ENCODE data around the gene GATAD1.
"Not testable (repeated sequence)": the region's sequence is repeated elsewhere in the genome, so short reads cannot be mapped to it uniquely, and the experiment has no call there.

GATAD1 gene

DNA sequence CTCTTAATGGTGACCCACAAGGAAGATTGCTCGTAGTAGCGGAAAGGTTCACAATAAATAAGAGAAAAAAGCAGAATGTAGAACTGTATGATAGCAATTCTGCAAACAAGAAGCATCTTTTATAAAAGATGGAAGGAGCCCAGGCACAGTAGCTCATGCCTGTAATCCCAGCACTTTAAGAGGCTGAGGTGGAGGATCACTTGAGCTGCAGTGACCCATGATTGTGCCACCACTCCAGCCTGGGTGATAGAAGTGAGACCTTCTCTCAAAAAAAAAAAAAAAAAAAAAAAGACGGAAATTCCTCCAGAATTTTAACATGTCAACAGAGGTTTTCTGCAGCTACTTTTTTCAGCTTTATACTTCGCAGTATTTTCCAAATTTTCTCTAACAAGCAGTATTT lies 13.2 kb downstream of the GATAD1 start:
- peaks cover 11% of the 10 kb centered on the region for H3K36me3 ChIP-seq (ENCODE audit: insufficient read depth, low read length)
- 0 out of 2 replicates have a peak, but pooled peaks cover 4% of the 10 kb centered on the region for H3K4me1 ChIP-seq (ENCODE audit: insufficient read depth, low read length)
- no peak overlapping the region for H3K9ac ChIP-seq (ENCODE audit: low read depth, low read length)
- H3K9me3 ChIP-seq (ENCODE audit: control insufficient read depth, insufficient read depth, low read length), result no peaks in the 10 kb centered on the region

DNA sequence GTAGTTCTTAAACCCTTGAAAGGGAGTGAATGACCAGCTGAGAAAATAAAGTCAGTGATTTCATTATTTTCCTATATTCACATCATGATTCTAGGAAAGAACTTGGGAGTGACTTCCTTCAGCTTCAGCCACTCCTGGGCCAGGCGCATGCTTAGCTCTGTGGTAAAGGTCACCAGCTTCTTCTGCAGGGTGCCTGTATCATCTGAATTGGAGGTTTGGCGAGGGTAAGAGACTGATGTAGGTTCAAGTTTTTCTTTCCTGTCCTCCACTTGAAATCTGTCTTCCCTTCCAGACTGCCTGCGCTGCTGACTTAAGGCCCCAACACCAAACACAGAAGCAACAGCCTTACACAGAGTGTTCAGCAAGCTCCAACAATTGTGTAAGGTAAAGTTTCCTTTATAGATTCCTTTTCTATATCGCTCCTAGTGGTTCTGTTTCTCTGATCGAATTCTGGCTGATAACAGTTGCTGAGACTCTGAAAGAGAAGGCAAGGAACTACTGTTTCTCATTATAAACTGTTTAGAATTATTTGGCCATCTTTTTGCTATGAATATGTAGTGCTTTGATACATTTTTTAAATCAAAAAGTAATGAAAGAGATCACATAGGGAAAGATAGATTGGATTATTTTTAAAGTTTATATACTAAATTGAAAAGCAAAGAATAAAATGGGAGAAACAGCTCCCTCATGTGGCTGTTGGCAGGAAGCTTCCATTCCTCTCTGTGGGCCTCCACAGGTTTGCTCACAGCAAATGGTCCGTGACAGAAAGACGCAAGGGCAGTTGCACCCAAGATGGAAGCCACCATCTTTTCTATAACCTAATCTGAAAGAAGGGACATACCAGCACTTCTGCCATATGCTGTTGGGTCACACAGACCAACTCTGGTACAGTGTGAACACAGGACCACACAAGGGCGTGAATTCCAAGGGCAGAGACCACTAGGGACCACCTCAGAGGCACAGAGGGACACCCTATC lies 14.0 kb downstream of the GATAD1 start:
- Histone ChIP-seq H3K9me3 (ENCODE audit: control insufficient read depth, insufficient read depth, low read length) (no peaks in the 10 kb centered on the region), H3K9ac (ENCODE audit: low read depth, low read length) (no peak overlapping the region), H3K4me1 (ENCODE audit: insufficient read depth, low read length) (0 out of 2 replicates have a peak, but pooled peaks cover 4% of the 10 kb centered on the region), H3K36me3 (ENCODE audit: insufficient read depth, low read length) (peaks cover 3% of the 10 kb centered on the region)

DNA sequence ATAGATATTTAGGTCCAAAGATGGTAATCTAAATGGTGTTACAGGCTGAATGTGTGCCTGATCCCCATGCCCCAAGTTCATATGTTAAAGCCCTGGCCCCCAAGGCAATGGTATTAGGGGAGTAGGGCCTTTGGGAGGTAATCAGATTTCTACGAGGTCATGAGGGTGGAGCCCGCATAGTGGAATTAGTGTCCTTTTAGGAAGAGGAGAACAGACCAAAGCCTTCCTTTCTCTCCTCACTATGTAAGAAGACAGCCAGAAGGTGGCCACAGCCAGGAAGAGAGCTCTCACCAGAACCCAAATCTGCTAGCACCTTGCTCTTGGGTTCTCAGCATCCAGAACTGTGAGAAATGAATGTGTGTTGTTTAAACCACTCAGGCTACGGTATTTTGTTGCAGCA lies 15.3 kb downstream of the GATAD1 start:
- H3K9ac ChIP-seq (ENCODE audit: low read depth, low read length), result no peak overlapping the region

DNA sequence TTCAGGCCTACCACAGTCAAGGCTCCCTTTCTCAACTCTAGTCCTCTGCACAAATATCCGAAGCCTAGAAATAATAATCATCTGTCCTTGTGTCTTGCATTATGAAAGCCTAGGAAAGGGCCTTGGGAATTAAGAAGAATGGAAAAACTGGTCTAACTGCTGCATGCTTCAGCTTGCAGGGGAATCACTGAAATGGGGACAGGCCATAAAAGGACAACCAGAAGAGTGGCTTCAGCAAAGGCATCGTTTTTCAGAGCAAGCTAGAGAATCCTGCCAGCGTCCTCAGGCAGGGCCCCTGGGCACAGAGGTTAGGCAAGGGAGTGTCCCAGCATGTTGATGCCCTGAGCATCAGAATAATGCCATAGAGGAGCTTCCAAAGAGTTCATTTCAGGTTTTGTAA lies 17.2 kb downstream of the GATAD1 start:
- H3K36me3 ChIP-seq (ENCODE audit: insufficient read depth, low read length), result no peaks in the 10 kb centered on the region
- no peak overlapping the region for H3K9ac ChIP-seq (ENCODE audit: low read depth, low read length)
- H3K4me1 ChIP-seq (ENCODE audit: insufficient read depth, low read length), result 0 out of 2 replicates have a peak, but pooled peaks cover 4% of the 10 kb centered on the region
- H3K9me3 ChIP-seq (ENCODE audit: control insufficient read depth, insufficient read depth, low read length), result no peaks in the 10 kb centered on the region

More for the DNA sequence above, 15.3 kb downstream of the GATAD1 start:
- 0 out of 2 replicates have a peak, but pooled peaks cover 4% of the 10 kb centered on the region for H3K4me1 ChIP-seq (ENCODE audit: insufficient read depth, low read length)
- no peaks in the 10 kb centered on the region for H3K9me3 ChIP-seq (ENCODE audit: control insufficient read depth, insufficient read depth, low read length)
- H3K36me3 ChIP-seq (ENCODE audit: insufficient read depth, low read length), result no peaks in the 10 kb centered on the region

GRCh38 chr7:92466682-92467081 lies 19.4 kb downstream of the GATAD1 start:
- H3K36me3 ChIP-seq (ENCODE audit: insufficient read depth, low read length), result no peaks in the 10 kb centered on the region
- H3K9ac ChIP-seq (ENCODE audit: low read depth, low read length), result no peak overlapping the region
- H3K4me1 ChIP-seq (ENCODE audit: insufficient read depth, low read length), result no peaks in the 10 kb centered on the region
- H3K9me3 ChIP-seq (ENCODE audit: control insufficient read depth, insufficient read depth, low read length), result no peaks in the 10 kb centered on the region

GRCh38 chr7:92468589-92468988 lies 21.3 kb downstream of the GATAD1 start:
- not testable (repeated sequence) for H3K9ac ChIP-seq (ENCODE audit: low read depth, low read length); H3K36me3 ChIP-seq (ENCODE audit: insufficient read depth, low read length); H3K9me3 ChIP-seq (ENCODE audit: control insufficient read depth, insufficient read depth, low read length); H3K4me1 ChIP-seq (ENCODE audit: insufficient read depth, low read length)

DNA sequence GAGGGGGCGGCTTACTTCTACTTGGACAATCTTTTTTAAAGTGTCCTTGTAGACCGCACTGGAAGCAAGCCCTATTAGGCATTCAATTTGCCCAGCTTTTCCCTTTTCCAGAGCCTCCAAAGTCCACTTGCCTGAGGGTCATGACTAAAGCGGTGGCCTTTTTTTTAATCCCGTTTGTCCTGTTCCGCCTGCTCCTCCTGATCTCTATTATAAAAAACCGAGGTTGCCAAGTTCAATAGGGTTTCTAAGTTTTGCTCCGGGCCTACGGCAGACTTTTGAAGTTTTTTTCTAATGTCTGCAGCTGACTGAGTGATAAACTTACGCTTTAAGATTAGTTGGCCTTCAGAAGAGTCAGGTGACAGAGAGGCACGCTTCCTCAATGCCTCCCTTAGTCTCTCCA lies 26.7 kb downstream of the GATAD1 start:
- H3K9ac ChIP-seq (ENCODE audit: low read depth, low read length); H3K9me3 ChIP-seq (ENCODE audit: control insufficient read depth, insufficient read depth, low read length); H3K4me1 ChIP-seq (ENCODE audit: insufficient read depth, low read length); H3K36me3 ChIP-seq (ENCODE audit: insufficient read depth, low read length): not testable (repeated sequence)

DNA sequence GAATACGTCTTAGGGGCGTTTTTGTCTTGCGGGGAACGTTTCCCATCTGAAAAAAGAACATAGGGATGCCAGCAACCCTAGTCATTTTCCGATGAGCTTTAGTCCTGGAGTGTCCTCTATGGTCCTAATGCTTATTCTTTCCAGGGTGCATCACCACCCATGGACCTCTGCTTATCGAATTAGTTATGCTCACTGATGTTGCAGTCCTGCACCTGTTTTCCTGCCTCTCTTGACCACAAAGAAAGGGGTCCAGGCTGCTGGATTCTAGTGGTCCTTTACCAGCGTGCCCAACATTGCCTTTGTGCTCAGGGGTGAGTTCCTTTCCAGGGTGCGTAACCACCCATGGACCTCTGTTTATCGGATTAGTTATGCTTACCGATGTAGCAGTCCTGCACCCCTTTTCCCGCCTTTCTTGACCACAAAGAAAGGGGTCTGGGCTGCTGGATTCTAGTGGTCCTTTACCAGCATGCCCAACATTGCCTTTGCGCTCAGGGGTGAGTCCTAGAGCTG lies 28.0 kb downstream of the GATAD1 start:
- not testable (repeated sequence) for H3K9me3 ChIP-seq (ENCODE audit: control insufficient read depth, insufficient read depth, low read length); H3K4me1 ChIP-seq (ENCODE audit: insufficient read depth, low read length); H3K36me3 ChIP-seq (ENCODE audit: insufficient read depth, low read length); H3K9ac ChIP-seq (ENCODE audit: low read depth, low read length)

- H3K9ac ChIP-seq (ENCODE audit: low read depth, low read length); H3K36me3 ChIP-seq (ENCODE audit: insufficient read depth, low read length); H3K9me3 ChIP-seq (ENCODE audit: control insufficient read depth, insufficient read depth, low read length); H3K4me1 ChIP-seq (ENCODE audit: insufficient read depth, low read length): not testable (repeated sequence)
Observed at GRCh38 chr7:92475851-92476590, 28.7 kb downstream of the GATAD1 start.

DNA sequence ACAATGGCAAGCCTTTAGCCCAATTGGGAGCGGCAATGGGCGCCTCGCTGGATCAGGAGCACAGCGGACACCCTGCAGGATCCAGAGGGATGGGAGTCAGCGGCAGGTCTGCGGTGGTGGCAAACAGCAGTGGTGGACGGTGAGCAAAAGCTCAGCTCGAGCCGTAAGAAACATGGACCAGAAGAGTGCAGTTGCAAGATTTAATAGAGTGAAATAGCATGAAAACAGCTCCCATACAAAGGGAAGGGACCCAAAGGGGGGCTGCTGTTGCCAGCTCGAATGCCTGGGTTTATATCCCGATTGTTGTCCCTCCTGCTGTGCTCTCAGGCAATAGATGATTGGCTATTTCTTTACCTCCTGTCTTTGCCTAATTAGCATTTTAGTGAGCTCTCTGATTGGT lies 30.4 kb downstream of the GATAD1 start, which contains the start of gene ERVW-1:
Gene ERVW-1, minus strand, starts transcription at position 266 of the 400 bp plus-strand sequence. CDS start 7,565 bp downstream, outside the sequence.
- not testable (repeated sequence) for H3K36me3 ChIP-seq (ENCODE audit: insufficient read depth, low read length); H3K4me1 ChIP-seq (ENCODE audit: insufficient read depth, low read length); H3K9me3 ChIP-seq (ENCODE audit: control insufficient read depth, insufficient read depth, low read length); H3K9ac ChIP-seq (ENCODE audit: low read depth, low read length)

GRCh38 chr7:92478095-92478494 lies 30.8 kb downstream of the GATAD1 start:
- Histone ChIP-seq H3K9me3 (ENCODE audit: control insufficient read depth, insufficient read depth, low read length) (no peaks in the 10 kb centered on the region), H3K9ac (ENCODE audit: low read depth, low read length) (no peak overlapping the region), H3K4me1 (ENCODE audit: insufficient read depth, low read length) (no peaks in the 10 kb centered on the region), H3K36me3 (ENCODE audit: insufficient read depth, low read length) (no peaks in the 10 kb centered on the region)

- Histone ChIP-seq H3K4me1 (ENCODE audit: insufficient read depth, low read length) (no peaks in the 10 kb centered on the region), H3K9me3 (ENCODE audit: control insufficient read depth, insufficient read depth, low read length) (no peaks in the 10 kb centered on the region), H3K9ac (ENCODE audit: low read depth, low read length) (no peak overlapping the region), H3K36me3 (ENCODE audit: insufficient read depth, low read length) (no peaks in the 10 kb centered on the region)
Observed at GRCh38 chr7:92478711-92479110, 31.4 kb downstream of the GATAD1 start.

- not testable (repeated sequence) for H3K9ac ChIP-seq (ENCODE audit: low read depth, low read length); H3K36me3 ChIP-seq (ENCODE audit: insufficient read depth, low read length); H3K4me1 ChIP-seq (ENCODE audit: insufficient read depth, low read length); H3K9me3 ChIP-seq (ENCODE audit: control insufficient read depth, insufficient read depth, low read length)
Observed at GRCh38 chr7:92479146-92479545, 31.9 kb downstream of the GATAD1 start.

GRCh38 chr7:92483624-92484023 lies 36.3 kb downstream of the GATAD1 start:
- H3K9me3 ChIP-seq (ENCODE audit: control insufficient read depth, insufficient read depth, low read length); H3K4me1 ChIP-seq (ENCODE audit: insufficient read depth, low read length): not testable (repeated sequence)

More at GRCh38 chr7:92483624-92484023, 36.3 kb downstream of the GATAD1 start:
- not testable (repeated sequence) for H3K36me3 ChIP-seq (ENCODE audit: insufficient read depth, low read length); H3K9ac ChIP-seq (ENCODE audit: low read depth, low read length)

Measured in ES-I3 (cell line).